Choroid plexus epithelial cell (primary cell): ENCODE data around the gene STAM.
"Not testable (repeated sequence)": the region's sequence is repeated elsewhere in the genome, so short reads cannot be mapped to it uniquely, and the experiment has no call there.

Experiments
- DNase-seq: peaks from one replicate; pipeline ENCODE4 v3.0.0-alpha.2; 2010; ENCODE audit warnings: low read depth
- H3K4me3 ChIP-seq: 2 replicates; pipeline ENCODE4 v1.5.1; 2011; ENCODE audit warnings: low read depth, mild to moderate bottlenecking, control low read depth, low read length, moderate library complexity
- TF ChIP-seq, protein P1 (sequence below): conservative IDR thresholded peaks from 2 replicates; pipeline ENCODE4 v1.5.1; 2011; ENCODE audit warnings: low read depth, mild to moderate bottlenecking, control low read depth, inconsistent platforms, low read length, moderate library complexity

STAM gene

GRCh38 chr10:17713758-17714157, 69.8 kb downstream of the STAM start:
- TF ChIP-seq, protein P1, sequence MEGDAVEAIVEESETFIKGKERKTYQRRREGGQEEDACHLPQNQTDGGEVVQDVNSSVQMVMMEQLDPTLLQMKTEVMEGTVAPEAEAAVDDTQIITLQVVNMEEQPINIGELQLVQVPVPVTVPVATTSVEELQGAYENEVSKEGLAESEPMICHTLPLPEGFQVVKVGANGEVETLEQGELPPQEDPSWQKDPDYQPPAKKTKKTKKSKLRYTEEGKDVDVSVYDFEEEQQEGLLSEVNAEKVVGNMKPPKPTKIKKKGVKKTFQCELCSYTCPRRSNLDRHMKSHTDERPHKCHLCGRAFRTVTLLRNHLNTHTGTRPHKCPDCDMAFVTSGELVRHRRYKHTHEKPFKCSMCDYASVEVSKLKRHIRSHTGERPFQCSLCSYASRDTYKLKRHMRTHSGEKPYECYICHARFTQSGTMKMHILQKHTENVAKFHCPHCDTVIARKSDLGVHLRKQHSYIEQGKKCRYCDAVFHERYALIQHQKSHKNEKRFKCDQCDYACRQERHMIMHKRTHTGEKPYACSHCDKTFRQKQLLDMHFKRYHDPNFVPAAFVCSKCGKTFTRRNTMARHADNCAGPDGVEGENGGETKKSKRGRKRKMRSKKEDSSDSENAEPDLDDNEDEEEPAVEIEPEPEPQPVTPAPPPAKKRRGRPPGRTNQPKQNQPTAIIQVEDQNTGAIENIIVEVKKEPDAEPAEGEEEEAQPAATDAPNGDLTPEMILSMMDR, result no peak
- H3K4me3 ChIP-seq, result no peak overlapping the region
- DNase-seq, result no peak

DNA sequence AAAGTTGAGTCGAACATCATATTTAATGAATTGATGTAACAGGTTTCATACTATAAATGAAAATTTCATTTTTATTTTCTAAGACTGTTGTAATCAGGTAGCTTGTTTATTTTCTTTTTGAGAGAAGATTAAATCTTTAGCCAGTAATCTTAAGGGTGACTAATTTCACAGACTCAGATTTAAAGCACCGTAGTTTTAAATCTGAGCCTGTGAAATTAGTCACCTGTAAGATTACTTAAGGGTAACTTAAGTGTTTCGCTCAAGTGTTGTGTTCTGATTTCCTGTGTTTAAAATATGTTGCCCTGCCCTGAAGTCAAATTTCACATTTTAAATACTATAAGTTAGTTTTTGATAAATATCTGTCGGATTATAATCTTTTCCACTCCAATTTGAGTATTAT, 72.2 kb downstream of the STAM start:
- TF ChIP-seq, protein P1, result no peak
- no peak for DNase-seq
- H3K4me3 ChIP-seq, result no peak overlapping the region

DNA sequence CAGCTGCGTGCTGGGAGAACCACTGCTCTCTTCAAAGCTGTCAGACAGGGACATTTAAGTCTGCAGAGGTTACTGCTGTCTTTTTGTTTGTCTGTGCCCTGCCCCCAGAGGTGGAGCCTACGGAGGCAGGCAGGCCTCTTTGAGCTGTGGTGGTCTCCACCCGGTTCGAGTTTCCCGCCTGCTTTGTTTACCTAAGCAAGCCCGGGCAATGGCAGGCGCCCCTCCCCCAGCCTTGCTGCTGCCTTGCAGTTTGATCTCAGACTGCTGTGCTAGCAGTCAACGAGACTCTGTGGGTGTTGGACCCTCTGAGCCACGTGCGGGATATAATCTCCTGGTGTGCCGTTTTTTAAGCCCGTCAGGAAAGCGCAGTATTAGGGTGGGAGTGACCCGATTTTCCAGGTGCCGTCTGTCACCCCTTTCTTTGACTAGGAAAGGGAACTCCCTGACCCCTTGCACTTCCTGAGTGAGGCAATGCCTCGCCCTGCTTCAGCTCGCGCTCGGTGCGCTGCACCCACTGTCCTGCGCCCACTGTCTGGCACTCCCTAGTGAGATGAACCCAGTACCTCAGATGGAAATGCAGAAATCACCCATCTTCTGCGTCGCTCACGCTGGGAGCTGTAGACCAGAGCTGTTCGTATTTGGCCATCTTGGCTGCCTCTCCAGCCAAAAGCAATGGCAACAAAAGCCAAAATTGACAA, 78.5 kb downstream of the STAM start:
- not testable (repeated sequence) for DNase-seq, H3K4me3 ChIP-seq

DNA sequence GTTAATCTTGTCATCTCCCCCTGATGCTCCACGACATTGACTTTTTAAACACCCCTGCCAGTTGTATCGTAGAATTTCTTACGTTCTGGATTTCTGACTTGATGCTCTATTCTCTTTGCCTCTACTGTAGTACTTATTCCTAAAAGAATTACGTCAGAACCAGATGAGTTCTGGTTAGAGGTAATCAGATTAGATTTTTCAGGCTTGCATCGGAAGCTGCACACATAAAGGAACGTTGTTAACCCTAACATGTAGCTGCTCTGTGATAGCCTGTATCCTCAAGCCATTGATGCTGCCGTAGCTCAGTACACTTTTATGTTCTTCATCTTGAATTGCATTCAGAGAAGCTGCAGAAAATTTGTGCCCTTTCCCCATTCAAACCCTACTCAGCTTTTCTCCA, 81.8 kb downstream of the STAM start:
- no peak overlapping the region for H3K4me3 ChIP-seq
- no peak for DNase-seq
- TF ChIP-seq, protein P1, result no peak

GRCh38 chr10:17729630-17730029, 85.7 kb downstream of the STAM start:
- no peak for DNase-seq
- H3K4me3 ChIP-seq, result no peak overlapping the region
- TF ChIP-seq, protein P1, result no peak

DNA sequence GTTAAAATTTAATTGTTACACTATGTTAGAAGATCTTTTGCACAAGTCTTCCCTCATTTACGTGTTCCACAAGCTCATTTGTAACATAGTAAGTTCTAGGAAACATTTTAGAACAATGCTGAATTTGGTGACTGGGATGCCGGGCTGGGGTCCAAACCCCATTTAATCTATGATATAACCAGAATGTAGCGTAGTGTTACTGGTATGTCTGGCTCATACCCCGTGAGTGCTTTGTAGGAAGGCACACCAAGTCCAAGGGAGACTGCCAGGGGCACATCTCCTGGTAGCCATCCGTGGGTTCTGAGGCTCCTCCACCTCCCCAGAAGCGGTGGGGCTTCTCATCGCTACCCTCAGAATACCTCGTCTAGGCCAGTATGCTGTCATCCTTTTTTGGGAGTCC, 86.7 kb downstream of the STAM start:
- TF ChIP-seq, protein P1, result no peak
- DNase-seq, result no peak
- H3K4me3 ChIP-seq, result no peak overlapping the region

- H3K4me3 ChIP-seq, result no peak overlapping the region
- TF ChIP-seq, protein P1, result no peak
- DNase-seq, result no peak
These were observed 87.5 kb downstream of the STAM start for GRCh38 chr10:17731331-17732020.
